GM12891 (cell line): ENCODE measurements around the gene KIF23.
"Not testable (repeated sequence)": the region's sequence is repeated elsewhere in the genome, so short reads cannot be mapped to it uniquely, and the experiment has no call there.

Source experiments
- POLR2AphosphoS5 ChIP-seq: IDR thresholded peaks from 2 replicates; pipeline ENCODE4 v1.6.1; 2011; ENCODE audit warnings: low read depth, low read length, control low read depth
- TAF1 ChIP-seq: IDR thresholded peaks from 2 replicates; pipeline ENCODE4 v1.6.1; 2011; ENCODE audit warnings: low read depth, low read length, control low read depth

DNA sequence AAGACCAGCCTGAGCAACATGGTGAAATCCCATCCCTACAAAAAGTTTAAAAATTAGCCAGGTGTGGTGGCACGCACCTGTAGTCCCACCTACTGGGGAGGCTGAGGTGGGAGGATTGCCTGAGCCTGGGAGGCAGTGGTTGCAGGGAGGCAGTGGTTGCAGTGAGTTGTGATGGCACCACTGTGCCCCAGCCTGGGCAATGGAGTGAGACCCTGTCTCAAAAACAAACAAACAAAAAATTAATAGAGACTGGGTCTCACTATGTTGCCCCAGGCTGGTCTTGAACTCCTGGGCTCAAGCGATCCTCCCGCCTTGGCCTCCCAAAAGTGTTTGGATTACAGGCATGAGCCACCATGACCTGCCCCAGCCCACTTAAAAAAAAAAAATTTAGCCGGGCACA, 36.1 kb downstream of the KIF23 start:
- not testable (repeated sequence) for TF ChIP-seq POLR2AphosphoS5, TAF1
